AG20443 (cell line): ENCODE data around the gene ZBTB16.

Experiments used
- DNase-seq: peaks from one replicate; pipeline ENCODE4 v3.0.0; 2012; ENCODE audit warnings: low spot score, mixed read lengths

The ZBTB16 gene

GRCh38 chr11:114260483-114260882 is 201.0 kb downstream of the ZBTB16 start:
- no peak for DNase-seq

DNA sequence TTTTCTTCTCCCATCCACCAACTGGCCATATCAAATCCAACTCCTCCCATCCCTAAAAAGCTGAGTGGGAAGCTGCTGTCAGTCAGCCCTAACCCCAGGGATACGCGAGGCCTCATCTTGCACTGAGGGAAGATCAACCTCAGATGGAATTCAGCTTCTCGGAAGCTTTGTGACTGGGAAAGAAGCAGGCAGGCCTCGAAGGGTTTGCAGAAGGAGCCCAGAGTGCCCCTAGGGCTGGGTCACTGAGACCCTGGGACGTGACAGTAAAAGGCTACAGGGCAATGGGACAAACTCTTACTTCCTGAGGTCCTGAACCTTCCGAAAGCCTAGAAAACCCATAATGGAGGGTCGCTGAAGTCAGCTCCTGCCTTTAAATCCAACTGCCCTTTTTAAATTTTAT is 202.3 kb downstream of the ZBTB16 start:
- DNase-seq: no peak

DNA sequence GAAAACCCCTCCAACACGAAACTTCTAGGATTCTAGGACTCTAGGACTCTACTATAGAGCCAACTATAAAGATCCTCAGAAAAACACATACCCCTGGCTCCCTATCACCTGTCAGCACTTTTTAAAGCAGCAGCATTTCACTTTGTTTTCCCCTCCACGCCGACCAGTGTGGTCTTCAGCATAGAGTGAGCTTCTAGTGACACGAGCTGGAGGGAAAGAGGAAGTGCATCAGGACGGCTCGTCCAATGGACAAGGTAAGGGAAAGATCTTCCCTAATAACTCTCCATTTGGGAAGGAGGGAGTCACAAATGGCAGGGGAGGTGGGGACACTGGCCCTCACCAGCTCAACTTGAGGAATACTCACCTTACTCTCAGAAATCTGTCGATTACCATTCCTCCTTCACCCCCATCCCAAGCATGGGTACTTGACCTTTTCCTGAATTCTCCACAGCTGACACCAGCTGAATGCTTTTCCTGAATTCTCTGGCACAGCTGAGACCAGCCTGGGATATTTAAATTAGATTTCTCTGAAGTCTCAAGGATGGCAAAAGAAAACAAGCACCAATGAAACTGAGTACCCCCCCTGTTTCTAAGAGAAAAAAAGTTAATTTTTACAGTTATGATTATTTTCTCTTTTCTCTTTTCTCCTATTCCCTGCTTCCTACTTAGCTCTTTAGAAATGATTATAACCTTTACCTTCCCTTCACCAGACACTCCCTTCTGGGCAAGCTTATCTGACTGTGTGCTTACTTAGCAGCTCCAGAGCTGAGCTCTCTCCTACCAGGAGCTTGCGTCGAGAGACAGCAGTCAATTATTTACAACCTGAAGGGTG is 203.4 kb downstream of the ZBTB16 start:
- peak; percentile 81 for DNase-seq

- DNase-seq: no peak
These were observed 204.1 kb downstream of the ZBTB16 start for GRCh38 chr11:114263513-114264170.

DNA sequence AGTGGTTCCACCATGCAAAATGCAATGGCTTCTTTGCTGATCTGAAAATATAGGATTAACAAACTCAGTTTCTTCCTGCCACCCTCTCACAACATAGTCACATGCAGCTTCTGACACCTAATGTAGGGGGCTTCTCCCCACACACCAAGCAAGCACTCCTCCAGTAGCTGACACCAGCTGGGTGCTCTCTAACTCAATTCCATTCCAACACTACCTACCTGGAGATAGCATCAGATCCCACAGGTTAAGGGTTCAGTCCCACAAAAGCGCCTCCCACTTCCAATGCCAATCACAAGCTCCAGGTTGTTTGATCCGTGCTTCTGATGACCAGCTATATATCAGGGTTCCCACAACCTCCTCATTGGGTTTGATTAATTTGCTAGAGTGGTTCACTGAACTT is 204.9 kb downstream of the ZBTB16 start:
- no peak for DNase-seq

GRCh38 chr11:114265122-114265878 is 205.8 kb downstream of the ZBTB16 start:
- no peak for DNase-seq

- DNase-seq: no peak
These were observed 210.0 kb downstream of the ZBTB16 start for GRCh38 chr11:114269498-114269897.

DNA sequence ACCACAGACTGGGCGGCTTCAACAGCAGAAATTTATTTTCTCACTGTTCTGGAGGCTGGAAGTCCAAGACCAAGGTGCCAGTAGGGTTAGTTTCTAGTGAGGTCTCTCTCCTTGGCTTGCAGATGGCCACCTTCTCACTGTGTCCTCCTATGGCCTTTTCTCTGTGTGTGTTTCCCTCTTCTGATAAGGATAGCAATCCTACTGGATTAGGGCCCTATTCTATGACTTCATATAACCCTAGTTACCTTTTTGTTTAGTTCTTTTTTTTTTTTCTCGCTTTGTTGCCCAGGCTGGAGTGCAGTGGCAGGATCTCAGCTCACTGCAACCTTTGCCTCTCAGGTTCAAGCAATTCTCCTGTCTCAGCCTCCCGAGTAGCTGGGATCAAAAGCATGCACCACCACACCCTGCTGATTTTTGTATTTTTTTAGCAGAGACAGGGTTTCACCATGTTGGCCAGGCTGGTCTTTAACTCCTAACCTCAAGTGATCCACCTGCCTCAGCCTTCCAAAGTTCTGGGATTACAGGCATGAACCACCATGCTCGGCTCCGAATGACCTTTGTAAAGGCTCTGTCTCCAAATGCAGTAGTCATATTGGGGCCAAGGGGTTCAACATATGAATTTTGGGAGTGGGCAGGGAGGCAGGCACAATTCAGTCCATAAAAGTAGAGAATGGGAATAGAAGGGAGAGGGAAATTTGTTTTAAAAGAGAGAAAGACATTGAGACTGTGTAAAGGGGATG is 211.2 kb downstream of the ZBTB16 start:
- DNase-seq: no peak

DNA sequence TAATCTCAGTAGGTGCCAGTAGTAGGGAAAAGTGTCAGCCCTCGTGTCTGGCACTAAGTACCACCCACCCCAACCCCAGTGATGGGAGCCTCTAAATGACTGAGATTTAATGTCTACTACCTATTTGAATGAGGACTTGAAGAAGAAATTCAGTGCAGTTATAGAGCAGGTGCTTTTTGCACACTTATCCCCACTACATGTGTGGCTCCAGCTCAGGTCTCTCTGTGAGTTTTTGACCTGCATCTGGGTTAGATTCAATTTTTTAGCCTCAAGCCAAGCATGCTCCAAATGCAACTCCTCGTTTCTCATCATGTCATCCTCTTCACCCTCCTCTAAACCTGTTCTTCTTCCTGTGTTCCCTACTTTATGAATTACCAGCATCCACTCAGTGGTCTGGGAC is 211.8 kb downstream of the ZBTB16 start:
- DNase-seq: no peak

DNA sequence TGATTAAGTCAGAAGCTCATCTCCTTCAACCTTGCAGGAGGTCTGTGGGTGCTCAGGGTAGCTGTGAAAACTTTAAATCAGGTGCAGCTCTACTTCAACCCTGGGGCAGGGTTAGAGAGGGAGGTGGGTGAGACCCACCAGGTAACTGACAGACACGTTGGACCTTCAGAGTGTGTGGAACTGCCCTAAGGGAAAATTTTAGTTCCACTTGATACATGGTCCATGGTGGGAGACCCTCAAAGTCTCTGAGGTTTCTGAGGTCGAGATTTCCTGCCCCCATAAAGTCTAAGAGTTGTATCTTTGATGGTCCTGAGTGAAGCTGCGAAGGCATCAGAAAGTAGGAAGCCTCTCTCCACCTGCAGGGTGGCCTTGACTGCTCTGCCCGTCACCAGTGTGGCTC is 212.8 kb downstream of the ZBTB16 start:
- no peak for DNase-seq

- DNase-seq: no peak
These were observed 213.6 kb downstream of the ZBTB16 start for GRCh38 chr11:114273071-114273470.

DNA sequence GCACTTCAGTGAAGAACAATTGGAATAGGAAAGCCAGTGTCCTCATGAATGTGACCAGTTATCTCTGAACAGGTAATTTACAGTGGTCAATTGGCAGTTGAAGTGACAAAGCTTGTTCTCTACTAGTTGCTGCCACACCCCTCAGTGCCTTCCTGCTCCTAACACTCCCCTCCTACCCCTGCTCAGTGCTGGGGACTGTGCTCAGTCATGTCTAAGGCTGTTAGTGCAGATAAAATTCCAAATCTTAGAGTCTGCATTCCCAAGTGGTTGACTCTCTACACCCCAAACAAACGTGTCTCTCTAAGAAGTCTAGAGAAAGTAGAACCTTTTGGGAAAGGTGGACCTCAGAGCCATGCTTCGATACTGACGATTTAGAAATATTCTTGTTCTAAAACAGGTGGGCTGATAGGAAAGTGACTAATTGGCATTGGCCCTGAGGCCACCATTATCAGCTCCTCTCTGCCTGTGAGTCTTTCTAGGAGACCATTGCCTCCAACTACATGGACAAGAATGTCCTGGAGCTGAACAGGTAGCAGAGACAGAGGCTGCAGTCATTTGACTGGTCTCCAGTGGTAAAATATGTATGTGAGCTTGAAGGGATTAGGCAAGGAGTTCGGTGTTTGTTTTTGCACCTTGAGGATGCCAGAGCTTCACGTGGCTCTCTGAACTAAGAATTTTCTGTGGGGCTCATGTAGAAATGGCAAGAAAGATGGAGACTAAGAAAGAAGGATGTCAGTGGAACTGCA is 214.6 kb downstream of the ZBTB16 start:
- DNase-seq: no peak

GRCh38 chr11:114274637-114275036 is 215.1 kb downstream of the ZBTB16 start:
- no peak for DNase-seq

DNA sequence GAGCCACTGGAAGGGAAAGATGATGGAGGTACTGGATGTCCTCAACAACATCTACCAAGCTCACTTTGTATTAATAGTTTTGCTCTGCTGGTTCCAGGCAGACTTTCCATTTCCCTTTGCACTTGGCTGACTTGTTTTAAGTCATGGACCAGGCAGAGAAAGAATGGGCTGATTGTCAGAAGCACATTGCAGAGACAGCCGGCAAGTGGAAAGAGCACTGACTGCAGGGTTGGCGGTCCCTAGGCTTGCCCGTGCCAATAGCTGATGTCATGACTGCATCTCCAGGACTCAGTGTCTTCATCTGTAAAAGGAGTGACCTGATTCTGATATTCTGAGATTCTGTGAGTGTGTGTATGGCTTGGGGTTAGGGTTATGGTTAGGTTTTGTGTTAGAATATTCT is 215.8 kb downstream of the ZBTB16 start:
- no peak for DNase-seq

- no peak for DNase-seq
These were observed 216.6 kb downstream of the ZBTB16 start for GRCh38 chr11:114276077-114276476.

GRCh38 chr11:114277637-114278341 is 218.3 kb downstream of the ZBTB16 start:
- DNase-seq: no peak

DNA sequence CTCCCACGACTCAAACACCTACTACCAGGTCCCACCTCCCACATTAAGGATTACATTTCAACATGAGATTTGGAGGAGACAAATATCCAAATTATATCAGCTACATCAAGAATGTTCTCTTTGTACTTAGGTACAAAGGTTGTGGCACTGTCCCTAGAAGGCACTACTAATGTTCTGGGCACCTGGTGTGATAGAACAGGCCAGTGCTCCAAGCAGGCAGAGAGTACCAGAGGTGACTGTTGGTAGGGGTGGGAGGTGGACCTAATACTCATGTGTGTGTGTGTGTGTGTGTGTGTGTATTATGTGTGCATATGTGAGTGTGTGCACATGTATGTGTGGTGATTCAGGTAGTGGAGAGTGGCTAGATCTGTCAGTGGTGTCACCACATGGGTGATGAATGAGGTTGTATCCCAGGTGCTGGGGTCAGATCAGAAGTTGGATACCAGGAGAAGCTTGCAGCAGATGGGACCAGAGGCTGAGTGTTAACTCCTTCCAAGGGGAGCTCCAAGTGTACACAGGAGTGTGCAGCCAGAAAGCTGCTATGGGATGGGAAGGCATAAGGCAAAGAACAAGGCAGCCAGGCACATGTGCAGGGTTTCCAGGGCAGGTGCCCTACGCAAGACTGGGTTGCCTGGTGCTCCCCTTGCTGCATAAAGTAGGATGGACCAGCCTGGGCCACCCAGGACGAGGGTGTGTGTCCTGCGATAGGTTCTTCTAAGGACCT is 219.0 kb downstream of the ZBTB16 start:
- no peak for DNase-seq

GRCh38 chr11:114279792-114280546 is 220.5 kb downstream of the ZBTB16 start:
- peak; percentile 90 for DNase-seq

GRCh38 chr11:114280696-114281095 is 221.2 kb downstream of the ZBTB16 start:
- DNase-seq: peak; percentile 92
